Measurements from ENCODE around the gene RASL11A.
"Not testable (repeated sequence)": the region's sequence is repeated elsewhere in the genome, so short reads cannot be mapped to it uniquely, and the experiment has no call there.

RASL11A gene

GRCh38 chr13:27269114-27269665, 1.4 kb upstream of the RASL11A start:
- peak; percentile 32 for DNase-seq

GRCh38 chr13:27271570-27272096, 1.0 kb downstream of the RASL11A start:
- no peak for DNase-seq

GRCh38 chr13:27273658-27274425, 3.2 kb downstream of the RASL11A start:
- DNase-seq = no peak

GRCh38 chr13:27274631-27275030, 4.0 kb downstream of the RASL11A start:
- DNase-seq = peak; percentile 22

- DNase-seq = no peak
Observed at GRCh38 chr13:27276188-27276587, 5.6 kb downstream of the RASL11A start.

GRCh38 chr13:27279506-27279905, 8.9 kb downstream of the RASL11A start:
- no peak for DNase-seq

GRCh38 chr13:27280009-27280656, 9.5 kb downstream of the RASL11A start:
- DNase-seq = no peak

GRCh38 chr13:27280841-27281240, 10.2 kb downstream of the RASL11A start:
- no peak for DNase-seq

- peak; percentile 43 for DNase-seq
Observed at GRCh38 chr13:27281420-27281819, 10.8 kb downstream of the RASL11A start.

- DNase-seq = peak; percentile 67
Observed at GRCh38 chr13:27283906-27284493, 13.4 kb downstream of the RASL11A start.

GRCh38 chr13:27288392-27288791, 17.8 kb downstream of the RASL11A start:
- DNase-seq = no peak

GRCh38 chr13:27289011-27289665, 18.5 kb downstream of the RASL11A start:
- no peak for DNase-seq

- no peak for DNase-seq
Observed at GRCh38 chr13:27290715-27291114, 20.1 kb downstream of the RASL11A start.

- DNase-seq = not testable (repeated sequence)
Observed at GRCh38 chr13:27291967-27292366, 21.3 kb downstream of the RASL11A start.

- no peak for DNase-seq
Observed at GRCh38 chr13:27293076-27293691, 22.6 kb downstream of the RASL11A start.

- no peak for DNase-seq
Observed at GRCh38 chr13:27293873-27294515, 23.4 kb downstream of the RASL11A start.

- DNase-seq = no peak
Observed at GRCh38 chr13:27295096-27295495, 24.5 kb downstream of the RASL11A start.

- DNase-seq = no peak
Observed at GRCh38 chr13:27295660-27296059, 25.0 kb downstream of the RASL11A start.

- no peak for DNase-seq
Observed at GRCh38 chr13:27296496-27296895, 25.9 kb downstream of the RASL11A start.

GRCh38 chr13:27298849-27299248, 28.2 kb downstream of the RASL11A start:
- DNase-seq = no peak

- not testable (repeated sequence) for DNase-seq
Observed at GRCh38 chr13:27300406-27300805, 29.8 kb downstream of the RASL11A start.
